GM18499 (cell line): ENCODE data around the gene TBC1D4.
A peak's percentile ranks its signal among the peaks of the same experiment; 100 is the strongest.

ENCODE experiments used
- ATAC-seq: cut with Tn5 transposase; IDR thresholded peaks from one replicate; pipeline ENCODE4 v1.9.1; 2021; ENCODE audit warnings: moderate number of reproducible peaks; ENCODE audit not compliant: insufficient read depth, unreplicated experiment

Gene TBC1D4

GRCh38 chr13:75489502-75490263 lies 7.7 kb upstream of the TBC1D4 start:
- peak; percentile 89 for ATAC-seq

GRCh38 chr13:75486146-75487062 lies 4.4 kb upstream of the TBC1D4 start:
- ATAC-seq, result no peak

- ATAC-seq, result no peak
Observed at GRCh38 chr13:75485286-75486062, 3.5 kb upstream of the TBC1D4 start.

- no peak for ATAC-seq
Observed at GRCh38 chr13:75482820-75483079, 781 bp upstream of the TBC1D4 start.

- peak; percentile 9 for ATAC-seq
Observed at GRCh38 chr13:75481176-75482069, 546 bp downstream of the TBC1D4 start.

- no peak for ATAC-seq
Observed at GRCh38 chr13:75480671-75481175, 1.2 kb downstream of the TBC1D4 start.

- no peak for ATAC-seq
Observed at GRCh38 chr13:75479102-75479740, 2.7 kb downstream of the TBC1D4 start.

- no peak for ATAC-seq
Observed at GRCh38 chr13:75478659-75479058, 3.3 kb downstream of the TBC1D4 start.

- no peak for ATAC-seq
Observed at GRCh38 chr13:75474956-75475355, 7.0 kb downstream of the TBC1D4 start.

- no peak for ATAC-seq
Observed at GRCh38 chr13:75473468-75473867, 8.5 kb downstream of the TBC1D4 start.

GRCh38 chr13:75470676-75471075 lies 11.3 kb downstream of the TBC1D4 start:
- no peak for ATAC-seq

GRCh38 chr13:75469047-75469446 lies 12.9 kb downstream of the TBC1D4 start:
- ATAC-seq, result no peak

- no peak for ATAC-seq
Observed at GRCh38 chr13:75468602-75469001, 13.4 kb downstream of the TBC1D4 start.

- no peak for ATAC-seq
Observed at GRCh38 chr13:75468098-75468497, 13.9 kb downstream of the TBC1D4 start.

- no peak for ATAC-seq
Observed at GRCh38 chr13:75467040-75467728, 14.8 kb downstream of the TBC1D4 start.

GRCh38 chr13:75465236-75465635 lies 16.7 kb downstream of the TBC1D4 start:
- no peak for ATAC-seq

- ATAC-seq, result no peak
Observed at GRCh38 chr13:75461314-75461713, 20.7 kb downstream of the TBC1D4 start.

GRCh38 chr13:75460644-75461043 lies 21.3 kb downstream of the TBC1D4 start:
- no peak for ATAC-seq
